Measurements from ENCODE around the gene POR.

DNA sequence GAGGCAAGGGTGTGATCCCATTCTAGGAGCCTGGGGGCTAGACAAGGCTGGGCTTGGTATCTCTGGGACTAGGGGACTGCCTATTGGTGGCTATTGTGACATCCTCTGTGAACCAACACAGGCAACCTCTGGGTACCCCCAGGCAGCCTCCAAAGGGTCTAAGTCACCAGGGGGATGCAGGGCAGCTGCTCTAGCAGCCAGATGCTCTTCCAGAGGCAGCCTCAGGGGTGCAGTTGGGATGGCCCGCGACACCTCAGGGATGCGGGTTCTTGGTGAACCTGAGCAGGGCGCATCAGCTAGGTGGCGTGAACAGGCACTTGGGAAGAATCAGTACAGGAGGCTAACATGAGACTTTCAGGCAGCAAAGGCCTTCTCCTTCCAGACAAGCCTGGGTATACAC, 81.0 kb downstream of the POR start:
- TF ChIP-seq, protein P1, sequence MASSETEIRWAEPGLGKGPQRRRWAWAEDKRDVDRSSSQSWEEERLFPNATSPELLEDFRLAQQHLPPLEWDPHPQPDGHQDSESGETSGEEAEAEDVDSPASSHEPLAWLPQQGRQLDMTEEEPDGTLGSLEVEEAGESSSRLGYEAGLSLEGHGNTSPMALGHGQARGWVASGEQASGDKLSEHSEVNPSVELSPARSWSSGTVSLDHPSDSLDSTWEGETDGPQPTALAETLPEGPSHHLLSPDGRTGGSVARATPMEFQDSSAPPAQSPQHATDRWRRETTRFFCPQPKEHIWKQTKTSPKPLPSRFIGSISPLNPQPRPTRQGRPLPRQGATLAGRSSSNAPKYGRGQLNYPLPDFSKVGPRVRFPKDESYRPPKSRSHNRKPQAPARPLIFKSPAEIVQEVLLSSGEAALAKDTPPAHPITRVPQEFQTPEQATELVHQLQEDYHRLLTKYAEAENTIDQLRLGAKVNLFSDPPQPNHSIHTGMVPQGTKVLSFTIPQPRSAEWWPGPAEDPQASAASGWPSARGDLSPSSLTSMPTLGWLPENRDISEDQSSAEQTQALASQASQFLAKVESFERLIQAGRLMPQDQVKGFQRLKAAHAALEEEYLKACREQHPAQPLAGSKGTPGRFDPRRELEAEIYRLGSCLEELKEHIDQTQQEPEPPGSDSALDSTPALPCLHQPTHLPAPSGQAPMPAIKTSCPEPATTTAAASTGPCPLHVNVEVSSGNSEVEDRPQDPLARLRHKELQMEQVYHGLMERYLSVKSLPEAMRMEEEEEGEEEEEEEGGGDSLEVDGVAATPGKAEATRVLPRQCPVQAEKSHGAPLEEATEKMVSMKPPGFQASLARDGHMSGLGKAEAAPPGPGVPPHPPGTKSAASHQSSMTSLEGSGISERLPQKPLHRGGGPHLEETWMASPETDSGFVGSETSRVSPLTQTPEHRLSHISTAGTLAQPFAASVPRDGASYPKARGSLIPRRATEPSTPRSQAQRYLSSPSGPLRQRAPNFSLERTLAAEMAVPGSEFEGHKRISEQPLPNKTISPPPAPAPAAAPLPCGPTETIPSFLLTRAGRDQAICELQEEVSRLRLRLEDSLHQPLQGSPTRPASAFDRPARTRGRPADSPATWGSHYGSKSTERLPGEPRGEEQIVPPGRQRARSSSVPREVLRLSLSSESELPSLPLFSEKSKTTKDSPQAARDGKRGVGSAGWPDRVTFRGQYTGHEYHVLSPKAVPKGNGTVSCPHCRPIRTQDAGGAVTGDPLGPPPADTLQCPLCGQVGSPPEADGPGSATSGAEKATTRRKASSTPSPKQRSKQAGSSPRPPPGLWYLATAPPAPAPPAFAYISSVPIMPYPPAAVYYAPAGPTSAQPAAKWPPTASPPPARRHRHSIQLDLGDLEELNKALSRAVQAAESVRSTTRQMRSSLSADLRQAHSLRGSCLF (CRISPR knock-in tag; IDR thresholded peaks at IDR 0.05; ENCODE audit: borderline replicate concordance) = no peak
- TF ChIP-seq KDM4B (CRISPR knock-in tag; IDR thresholded peaks at IDR 0.05) (no peak), MAFK (conservative IDR thresholded peaks at IDR 0.05 in 1 of 2, IDR thresholded peaks at IDR 0.05 in 1 of 2; ENCODE audit: low read length in 2 of 2) (no peak), RBAK (CRISPR knock-in tag; IDR thresholded peaks at IDR 0.05) (no peak)
- TF ChIP-seq, protein P2, sequence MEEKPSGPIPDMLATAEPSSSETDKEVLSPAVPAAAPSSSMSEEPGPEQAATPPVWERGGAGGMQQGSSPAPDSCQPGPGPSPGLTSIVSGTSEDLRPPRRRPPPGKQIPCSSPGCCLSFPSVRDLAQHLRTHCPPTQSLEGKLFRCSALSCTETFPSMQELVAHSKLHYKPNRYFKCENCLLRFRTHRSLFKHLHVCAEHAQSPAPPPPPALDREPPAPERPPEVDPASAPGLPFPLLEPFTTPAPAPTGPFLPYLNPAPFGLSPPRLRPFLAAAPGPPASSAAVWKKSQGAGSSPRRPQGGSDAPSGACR (CRISPR knock-in tag; IDR thresholded peaks at IDR 0.05) = no peak
- TF ChIP-seq, protein P3, sequence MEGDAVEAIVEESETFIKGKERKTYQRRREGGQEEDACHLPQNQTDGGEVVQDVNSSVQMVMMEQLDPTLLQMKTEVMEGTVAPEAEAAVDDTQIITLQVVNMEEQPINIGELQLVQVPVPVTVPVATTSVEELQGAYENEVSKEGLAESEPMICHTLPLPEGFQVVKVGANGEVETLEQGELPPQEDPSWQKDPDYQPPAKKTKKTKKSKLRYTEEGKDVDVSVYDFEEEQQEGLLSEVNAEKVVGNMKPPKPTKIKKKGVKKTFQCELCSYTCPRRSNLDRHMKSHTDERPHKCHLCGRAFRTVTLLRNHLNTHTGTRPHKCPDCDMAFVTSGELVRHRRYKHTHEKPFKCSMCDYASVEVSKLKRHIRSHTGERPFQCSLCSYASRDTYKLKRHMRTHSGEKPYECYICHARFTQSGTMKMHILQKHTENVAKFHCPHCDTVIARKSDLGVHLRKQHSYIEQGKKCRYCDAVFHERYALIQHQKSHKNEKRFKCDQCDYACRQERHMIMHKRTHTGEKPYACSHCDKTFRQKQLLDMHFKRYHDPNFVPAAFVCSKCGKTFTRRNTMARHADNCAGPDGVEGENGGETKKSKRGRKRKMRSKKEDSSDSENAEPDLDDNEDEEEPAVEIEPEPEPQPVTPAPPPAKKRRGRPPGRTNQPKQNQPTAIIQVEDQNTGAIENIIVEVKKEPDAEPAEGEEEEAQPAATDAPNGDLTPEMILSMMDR (CRISPR knock-in tag; IDR thresholded peaks at IDR 0.05) = no peak
